NCI-H146 (cell line): ENCODE results near the gene FAM210A.

Experiments
- DNase-seq: peaks from one replicate; lab custom pipeline; 2025; lab: John Stamatoyannopoulos, UW

FAM210A gene

GRCh38 chr18:13645093-13645492 is 81.3 kb downstream of the FAM210A start:
- DNase-seq = no peak

- no peak for DNase-seq
Measured at GRCh38 chr18:13643261-13643751, 83.1 kb downstream of the FAM210A start.

GRCh38 chr18:13642440-13642827 is 83.9 kb downstream of the FAM210A start:
- no peak for DNase-seq

GRCh38 chr18:13641551-13642439 is 84.6 kb downstream of the FAM210A start:
- DNase-seq = no peak

GRCh38 chr18:13640266-13640860 is 86.0 kb downstream of the FAM210A start:
- no peak for DNase-seq

GRCh38 chr18:13638719-13639595 is 87.4 kb downstream of the FAM210A start:
- no peak for DNase-seq

GRCh38 chr18:13635046-13635445 is 91.3 kb downstream of the FAM210A start:
- no peak for DNase-seq

- DNase-seq = no peak
Measured at GRCh38 chr18:13633700-13634099, 92.7 kb downstream of the FAM210A start.

GRCh38 chr18:13630716-13631268 is 95.6 kb downstream of the FAM210A start:
- DNase-seq = no peak

GRCh38 chr18:13629841-13630715 is 96.3 kb downstream of the FAM210A start:
- peak; percentile 52 for DNase-seq

GRCh38 chr18:13628211-13628610 is 98.1 kb downstream of the FAM210A start:
- peak; percentile 26 for DNase-seq

GRCh38 chr18:13627639-13628038 is 98.7 kb downstream of the FAM210A start:
- DNase-seq = no peak

- DNase-seq = peak; percentile 55
Measured at GRCh38 chr18:13626544-13626908, 99.8 kb downstream of the FAM210A start.

GRCh38 chr18:13625843-13626543 is 100.4 kb downstream of the FAM210A start:
- DNase-seq = no peak

GRCh38 chr18:13625355-13625754 is 101.0 kb downstream of the FAM210A start:
- no peak for DNase-seq

GRCh38 chr18:13624563-13625237 is 101.7 kb downstream of the FAM210A start:
- no peak for DNase-seq

GRCh38 chr18:13623871-13624270 is 102.5 kb downstream of the FAM210A start:
- no peak for DNase-seq

- no peak for DNase-seq
Measured at GRCh38 chr18:13623348-13623747, 103.0 kb downstream of the FAM210A start.

GRCh38 chr18:13622751-13623150 is 103.6 kb downstream of the FAM210A start:
- DNase-seq = no peak
